Fibroblast of mammary gland (primary cell): ENCODE measurements around the gene SCLY.

Experiments used
- DNase-seq: peaks from one replicate; pipeline ENCODE4 v3.0.0-alpha.2; 2010; ENCODE audit warnings: low read depth
- H3K4me3 ChIP-seq: 2 replicates; pipeline ENCODE4 v1.5.1; 2011; ENCODE audit warnings: low read depth, mild to moderate bottlenecking, low read length, moderate library complexity; ENCODE audit not compliant: control insufficient read depth
- CTCF ChIP-seq: conservative IDR thresholded peaks from 2 replicates; pipeline ENCODE4 v1.5.1; 2011; ENCODE audit warnings: low read depth, low read length, inconsistent platforms; ENCODE audit not compliant: control insufficient read depth, insufficient read depth

The SCLY gene

DNA sequence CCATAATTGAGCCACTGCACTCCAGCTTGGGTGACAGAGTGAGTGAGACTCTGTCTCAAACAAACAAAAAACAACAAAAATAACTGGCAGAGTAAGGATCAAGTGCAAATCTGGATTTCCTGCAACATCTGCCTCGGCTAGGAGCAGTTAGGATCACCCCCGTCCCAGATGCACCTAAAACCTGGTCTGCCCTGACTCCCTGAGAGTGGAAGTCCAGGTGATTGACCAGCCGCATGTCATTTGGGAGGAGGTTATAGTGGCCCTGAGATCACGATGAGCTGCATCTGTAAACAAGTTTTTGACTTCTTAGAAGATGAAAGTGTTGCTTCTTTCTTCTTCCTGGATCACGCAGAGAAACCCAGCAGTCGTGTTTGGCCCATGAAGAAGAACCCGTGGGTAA lies 34.3 kb downstream of the SCLY start:
- H3K4me3 ChIP-seq = no peak overlapping the region
- no peak for TF ChIP-seq CTCF
- no peak for DNase-seq

- TF ChIP-seq CTCF = no peak
- DNase-seq = no peak
- H3K4me3 ChIP-seq = no peak overlapping the region
These were observed 35.7 kb downstream of the SCLY start for GRCh38 chr2:238096311-238097011.

DNA sequence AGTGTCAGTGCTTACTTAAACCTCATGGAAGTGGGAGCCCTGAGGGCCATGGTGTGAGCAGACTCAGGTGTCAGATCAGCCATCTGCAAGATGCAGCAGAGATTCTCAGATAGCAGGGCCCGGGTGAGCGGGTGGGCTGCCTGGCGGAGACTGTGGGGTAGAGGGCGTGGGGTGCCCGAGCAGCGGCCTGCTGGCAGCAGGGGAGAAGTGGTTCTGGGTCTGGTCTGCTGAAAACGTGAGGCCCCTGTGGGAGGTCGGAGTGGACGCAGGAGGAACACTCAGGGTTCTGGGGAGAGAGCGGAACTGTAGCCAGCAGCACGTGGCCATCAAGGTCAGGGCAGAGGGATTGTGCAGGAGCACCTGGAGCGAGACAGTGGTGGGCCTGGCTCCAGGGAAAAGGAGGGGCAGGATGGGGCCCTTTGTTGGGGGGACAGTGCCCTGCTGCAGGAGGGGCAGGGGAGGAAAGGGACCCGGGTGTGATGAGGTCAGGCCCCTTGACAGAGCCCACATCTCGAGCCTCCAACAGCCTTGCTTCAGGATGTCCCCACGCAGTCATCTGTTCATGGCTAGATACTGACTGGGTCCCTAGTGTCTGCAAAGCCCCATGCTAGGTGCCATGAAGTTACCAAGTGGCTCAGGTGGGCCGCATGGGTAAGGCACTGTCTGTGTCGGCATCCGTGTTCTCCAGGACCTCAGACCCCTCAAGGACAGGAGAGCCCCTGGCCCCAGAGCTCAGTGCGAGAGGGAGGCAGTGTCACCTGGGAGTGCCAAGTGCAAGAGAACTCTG lies 36.6 kb downstream of the SCLY start:
- no peak overlapping the region for H3K4me3 ChIP-seq
- DNase-seq = no peak
- TF ChIP-seq CTCF = no peak

DNA sequence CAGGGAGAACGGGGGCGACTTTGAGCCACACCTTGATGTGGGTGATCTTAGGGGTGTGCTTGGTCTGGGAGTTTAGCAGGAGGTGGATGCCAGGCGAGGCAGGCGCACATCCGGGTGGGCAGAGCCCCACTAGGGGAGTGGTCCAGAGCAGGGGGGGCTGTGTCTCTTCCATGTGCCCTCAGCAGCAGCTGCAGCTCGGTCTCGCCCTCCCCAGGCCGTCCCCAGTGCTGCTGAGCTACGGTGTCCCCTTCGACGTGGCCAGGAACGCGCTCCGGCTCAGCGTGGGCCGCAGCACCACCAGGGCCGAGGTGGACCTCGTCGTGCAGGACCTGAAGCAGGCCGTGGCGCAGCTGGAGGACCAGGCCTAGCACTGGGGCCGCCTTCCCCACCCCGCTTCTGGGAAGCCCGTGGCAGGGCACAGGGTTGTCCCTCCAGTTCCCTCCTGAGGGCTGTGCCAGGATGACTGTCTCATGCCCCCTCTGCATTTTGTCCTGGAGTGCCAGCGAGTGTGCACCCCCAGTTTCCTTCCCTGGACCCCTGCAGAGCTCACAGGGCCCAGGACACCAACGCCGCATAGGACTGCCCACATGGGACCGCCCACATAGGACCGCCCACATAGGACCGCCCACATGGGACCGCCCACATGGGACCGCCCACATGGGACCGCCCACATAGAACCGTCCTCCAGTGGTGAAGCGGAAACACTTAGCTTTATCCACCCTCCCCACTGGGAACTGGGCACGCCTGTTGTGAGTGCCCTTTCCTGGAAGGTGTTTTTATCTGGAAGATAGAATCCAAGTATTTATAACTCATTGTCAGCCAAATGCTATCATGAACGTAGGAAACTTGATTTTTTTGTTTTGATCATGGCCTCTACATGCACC lies 37.4 kb downstream of the SCLY start:
- H3K4me3 ChIP-seq = no peak overlapping the region
- TF ChIP-seq CTCF = no peak
- DNase-seq = peak; percentile 73

GRCh38 chr2:238098901-238099713 lies 38.3 kb downstream of the SCLY start:
- DNase-seq = no peak
- no peak for TF ChIP-seq CTCF
- H3K4me3 ChIP-seq = no peak overlapping the region

- TF ChIP-seq CTCF = no peak
- H3K4me3 ChIP-seq = no peak overlapping the region
- DNase-seq = no peak
These were observed 38.9 kb downstream of the SCLY start for GRCh38 chr2:238099714-238100048.
